HL-60 (cell line): ENCODE measurements around the gene KCNH1.

ENCODE experiments used
- DNase-seq, 2 experiments: peaks; one replicate each; pipeline ENCODE4 v3.0.0-alpha.2; 2010 to 2020; ENCODE audit warnings: low read depth in 1 of 2, low spot score in 1 of 2
- H3K27ac ChIP-seq: fragments of 250-450 bp; sonication (Bioruptor Pico); replicated peaks from 2 replicates; pipeline ENCODE4 v1.5.1; 2020; ENCODE audit warnings: mild to moderate bottlenecking, moderate library complexity
- H3K27me3 ChIP-seq: fragments of 250-450 bp; sonication (Bioruptor Pico); 2 replicates; pipeline ENCODE4 v1.5.1; 2021; ENCODE audit warnings: mild to moderate bottlenecking, moderate library complexity; ENCODE audit not compliant: insufficient read depth, poor library complexity, severe bottlenecking
- H3K4me3 ChIP-seq: replicated peaks from 2 replicates; pipeline ENCODE4 v1.5.1; 2011; ENCODE audit warnings: mild to moderate bottlenecking, control low read depth, low read length; ENCODE audit not compliant: insufficient read depth
- GABPA ChIP-seq: IDR thresholded peaks from 2 replicates; pipeline ENCODE4 v1.6.1; 2012; ENCODE audit warnings: low read depth
- POLR2AphosphoS5 ChIP-seq: IDR thresholded peaks from 2 replicates; pipeline ENCODE4 v1.6.1; 2012; ENCODE audit warnings: low read depth
- SPI1 ChIP-seq: IDR thresholded peaks from 2 replicates; pipeline ENCODE4 v1.6.1; 2012; ENCODE audit warnings: low read depth, mild to moderate bottlenecking, borderline replicate concordance
- TF ChIP-seq, protein P1 (sequence below): IDR thresholded peaks from one replicate; pipeline ENCODE4 v1.5.1; 2011; ENCODE audit warnings: low read length, control low read depth, inconsistent platforms; ENCODE audit not compliant: insufficient read depth
- TF ChIP-seq, protein P2 (sequence below): IDR thresholded peaks from 2 replicates; pipeline ENCODE4 v1.6.1; 2012; ENCODE audit warnings: low read depth; ENCODE audit not compliant: insufficient replicate concordance

The KCNH1 gene

DNA sequence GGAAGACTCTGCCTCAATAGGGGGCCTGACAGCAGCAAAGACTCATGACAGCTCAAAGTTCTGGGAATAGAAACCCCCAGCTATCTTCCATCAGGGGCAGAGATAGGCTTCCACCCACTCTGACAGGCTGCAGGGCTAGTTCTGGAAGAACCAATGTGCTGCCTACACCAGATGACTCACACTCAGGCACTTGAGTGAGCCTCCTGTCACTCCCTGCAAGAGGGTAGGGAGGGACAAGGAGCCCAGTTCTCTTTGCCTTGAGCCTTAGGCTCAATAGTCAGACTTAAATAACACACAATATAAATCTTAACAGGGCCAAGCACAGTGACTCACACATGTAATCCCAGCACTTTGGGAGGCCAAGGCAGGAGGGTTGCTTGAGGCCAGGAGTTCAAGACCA, 418.9 kb downstream of the KCNH1 start:
- no peak for TF ChIP-seq POLR2AphosphoS5
- TF ChIP-seq, protein P1, sequence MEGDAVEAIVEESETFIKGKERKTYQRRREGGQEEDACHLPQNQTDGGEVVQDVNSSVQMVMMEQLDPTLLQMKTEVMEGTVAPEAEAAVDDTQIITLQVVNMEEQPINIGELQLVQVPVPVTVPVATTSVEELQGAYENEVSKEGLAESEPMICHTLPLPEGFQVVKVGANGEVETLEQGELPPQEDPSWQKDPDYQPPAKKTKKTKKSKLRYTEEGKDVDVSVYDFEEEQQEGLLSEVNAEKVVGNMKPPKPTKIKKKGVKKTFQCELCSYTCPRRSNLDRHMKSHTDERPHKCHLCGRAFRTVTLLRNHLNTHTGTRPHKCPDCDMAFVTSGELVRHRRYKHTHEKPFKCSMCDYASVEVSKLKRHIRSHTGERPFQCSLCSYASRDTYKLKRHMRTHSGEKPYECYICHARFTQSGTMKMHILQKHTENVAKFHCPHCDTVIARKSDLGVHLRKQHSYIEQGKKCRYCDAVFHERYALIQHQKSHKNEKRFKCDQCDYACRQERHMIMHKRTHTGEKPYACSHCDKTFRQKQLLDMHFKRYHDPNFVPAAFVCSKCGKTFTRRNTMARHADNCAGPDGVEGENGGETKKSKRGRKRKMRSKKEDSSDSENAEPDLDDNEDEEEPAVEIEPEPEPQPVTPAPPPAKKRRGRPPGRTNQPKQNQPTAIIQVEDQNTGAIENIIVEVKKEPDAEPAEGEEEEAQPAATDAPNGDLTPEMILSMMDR = no peak
- TF ChIP-seq GABPA = no peak
- no peak for TF ChIP-seq SPI1
- TF ChIP-seq, protein P2, sequence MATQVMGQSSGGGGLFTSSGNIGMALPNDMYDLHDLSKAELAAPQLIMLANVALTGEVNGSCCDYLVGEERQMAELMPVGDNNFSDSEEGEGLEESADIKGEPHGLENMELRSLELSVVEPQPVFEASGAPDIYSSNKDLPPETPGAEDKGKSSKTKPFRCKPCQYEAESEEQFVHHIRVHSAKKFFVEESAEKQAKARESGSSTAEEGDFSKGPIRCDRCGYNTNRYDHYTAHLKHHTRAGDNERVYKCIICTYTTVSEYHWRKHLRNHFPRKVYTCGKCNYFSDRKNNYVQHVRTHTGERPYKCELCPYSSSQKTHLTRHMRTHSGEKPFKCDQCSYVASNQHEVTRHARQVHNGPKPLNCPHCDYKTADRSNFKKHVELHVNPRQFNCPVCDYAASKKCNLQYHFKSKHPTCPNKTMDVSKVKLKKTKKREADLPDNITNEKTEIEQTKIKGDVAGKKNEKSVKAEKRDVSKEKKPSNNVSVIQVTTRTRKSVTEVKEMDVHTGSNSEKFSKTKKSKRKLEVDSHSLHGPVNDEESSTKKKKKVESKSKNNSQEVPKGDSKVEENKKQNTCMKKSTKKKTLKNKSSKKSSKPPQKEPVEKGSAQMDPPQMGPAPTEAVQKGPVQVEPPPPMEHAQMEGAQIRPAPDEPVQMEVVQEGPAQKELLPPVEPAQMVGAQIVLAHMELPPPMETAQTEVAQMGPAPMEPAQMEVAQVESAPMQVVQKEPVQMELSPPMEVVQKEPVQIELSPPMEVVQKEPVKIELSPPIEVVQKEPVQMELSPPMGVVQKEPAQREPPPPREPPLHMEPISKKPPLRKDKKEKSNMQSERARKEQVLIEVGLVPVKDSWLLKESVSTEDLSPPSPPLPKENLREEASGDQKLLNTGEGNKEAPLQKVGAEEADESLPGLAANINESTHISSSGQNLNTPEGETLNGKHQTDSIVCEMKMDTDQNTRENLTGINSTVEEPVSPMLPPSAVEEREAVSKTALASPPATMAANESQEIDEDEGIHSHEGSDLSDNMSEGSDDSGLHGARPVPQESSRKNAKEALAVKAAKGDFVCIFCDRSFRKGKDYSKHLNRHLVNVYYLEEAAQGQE = no peak
- H3K27me3 ChIP-seq = no peaks in the 10 kb centered on the region
- no peak overlapping the region for H3K4me3 ChIP-seq
- H3K27ac ChIP-seq = no peak overlapping the region
- DNase-seq = no peak

DNA sequence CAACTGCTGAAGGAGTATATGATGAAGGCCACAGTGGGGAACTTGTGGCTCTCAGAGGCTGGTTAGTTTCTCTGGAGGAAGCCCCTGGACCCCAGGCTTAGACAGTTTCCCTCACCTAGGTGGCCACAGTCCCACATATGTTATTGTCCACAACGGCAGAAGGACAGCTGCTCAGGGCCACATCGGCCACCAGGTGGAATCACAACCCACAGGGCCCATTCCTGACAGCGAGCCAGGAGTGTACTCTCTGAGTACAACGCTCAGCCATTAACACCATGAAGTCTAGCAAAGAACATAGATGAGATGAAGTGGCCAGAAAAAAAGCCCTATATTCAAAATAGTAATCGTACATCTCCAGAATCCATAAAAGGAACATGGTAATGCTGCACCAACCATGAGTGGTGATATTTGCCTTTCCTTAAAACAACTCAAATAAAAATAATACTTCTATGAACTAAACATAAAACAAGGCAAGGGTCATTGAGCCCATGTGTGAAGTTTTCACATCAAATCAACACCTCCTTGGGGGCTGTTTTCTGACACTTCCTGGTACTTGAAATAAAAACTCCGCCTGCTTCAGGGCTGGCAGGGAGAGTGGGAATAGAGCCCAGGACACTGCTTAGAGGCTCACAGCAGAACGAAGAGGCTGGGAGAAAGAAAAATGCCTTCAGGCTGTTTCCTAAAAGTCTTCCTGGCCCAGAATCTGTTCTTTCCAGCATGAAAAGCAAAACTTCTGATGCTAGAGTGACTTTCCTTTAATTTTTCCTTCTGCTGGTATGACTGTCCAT, 421.9 kb downstream of the KCNH1 start:
- H3K4me3 ChIP-seq = no peak overlapping the region
- TF ChIP-seq SPI1 = no peak
- TF ChIP-seq GABPA = no peak
- no peak for TF ChIP-seq POLR2AphosphoS5
- TF ChIP-seq, protein P1 = no peak
- TF ChIP-seq, protein P2 = no peak
- no peaks in the 10 kb centered on the region for H3K27me3 ChIP-seq
- no peak overlapping the region for H3K27ac ChIP-seq
- DNase-seq = no peak

DNA sequence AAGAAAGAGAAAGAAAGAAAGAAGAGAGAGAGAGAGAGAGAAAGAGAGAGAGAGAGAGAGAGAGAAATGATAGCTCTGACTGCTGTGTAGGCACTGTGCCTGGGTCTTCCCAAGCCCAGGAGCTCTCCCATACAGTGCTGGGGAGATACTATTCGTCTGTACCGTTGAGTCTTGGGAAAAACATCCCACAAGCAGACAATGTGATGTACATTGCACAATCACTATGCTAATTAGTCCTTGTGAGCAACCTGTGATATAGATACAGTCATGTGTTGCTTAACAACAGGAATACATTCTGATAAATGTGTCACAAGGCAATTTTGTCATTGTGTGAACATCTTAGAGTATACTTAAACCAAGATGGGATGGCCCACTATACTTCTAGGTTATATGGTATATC, 424.2 kb downstream of the KCNH1 start:
- no peak for DNase-seq
- H3K27me3 ChIP-seq = no peaks in the 10 kb centered on the region
- TF ChIP-seq, protein P2 = no peak
- TF ChIP-seq, protein P1 = no peak
- no peak overlapping the region for H3K27ac ChIP-seq
- H3K4me3 ChIP-seq = no peak overlapping the region
